ENCODE measurements around the gene FAM53C.
A peak's percentile ranks its signal among the peaks of the same experiment; 100 is the strongest.
"Not testable (repeated sequence)": the region's sequence is repeated elsewhere in the genome, so short reads cannot be mapped to it uniquely, and the experiment has no call there.

The FAM53C gene

GRCh38 chr5:138351517-138351916 is 13.5 kb downstream of the FAM53C start:
- DNase-seq: no peak

- DNase-seq: peak; percentile 90
Observed at GRCh38 chr5:138352071-138352721, 14.1 kb downstream of the FAM53C start, which contains the start of gene KDM3B. Gene KDM3B, plus strand, starts transcription at chr5:138352685. Its CDS starts 111 bp downstream, at chr5:138352796.

- DNase-seq: peak; percentile 74
Observed at GRCh38 chr5:138352722-138353559, 14.9 kb downstream of the FAM53C start.

- no peak for DNase-seq
Observed at GRCh38 chr5:138353560-138354080, 15.6 kb downstream of the FAM53C start.

GRCh38 chr5:138354387-138354786 is 16.3 kb downstream of the FAM53C start:
- no peak for DNase-seq

GRCh38 chr5:138354926-138355378 is 16.9 kb downstream of the FAM53C start:
- peak; percentile 46 for DNase-seq

GRCh38 chr5:138359621-138360020 is 21.6 kb downstream of the FAM53C start:
- no peak for DNase-seq

- no peak for DNase-seq
Observed at GRCh38 chr5:138360941-138361452, 22.9 kb downstream of the FAM53C start.

GRCh38 chr5:138364576-138364975 is 26.5 kb downstream of the FAM53C start:
- no peak for DNase-seq

GRCh38 chr5:138366632-138367382 is 28.7 kb downstream of the FAM53C start:
- no peak for DNase-seq

GRCh38 chr5:138369261-138369660 is 31.2 kb downstream of the FAM53C start:
- no peak for DNase-seq

- DNase-seq: no peak
Observed at GRCh38 chr5:138369706-138370105, 31.6 kb downstream of the FAM53C start.

GRCh38 chr5:138370537-138370936 is 32.5 kb downstream of the FAM53C start:
- DNase-seq: no peak

GRCh38 chr5:138371454-138371853 is 33.4 kb downstream of the FAM53C start:
- no peak for DNase-seq

GRCh38 chr5:138372225-138372624 is 34.2 kb downstream of the FAM53C start:
- DNase-seq: no peak

GRCh38 chr5:138372653-138373052 is 34.6 kb downstream of the FAM53C start:
- DNase-seq: no peak

GRCh38 chr5:138382347-138382746 is 44.3 kb downstream of the FAM53C start:
- DNase-seq: no peak

GRCh38 chr5:138385660-138386059 is 47.6 kb downstream of the FAM53C start:
- no peak for DNase-seq

- no peak for DNase-seq
Observed at GRCh38 chr5:138386290-138386689, 48.2 kb downstream of the FAM53C start.

GRCh38 chr5:138389332-138389731 is 51.3 kb downstream of the FAM53C start:
- DNase-seq: no peak

- not testable (repeated sequence) for DNase-seq
Observed at GRCh38 chr5:138389911-138390310, 51.8 kb downstream of the FAM53C start.

- DNase-seq: no peak
Observed at GRCh38 chr5:138391859-138392386, 53.9 kb downstream of the FAM53C start.
